GM13976 (cell line): ENCODE results near the gene PCBP3.

Source experiments
- DNase-seq: peaks from one replicate; pipeline ENCODE4 v3.0.0; 2012; ENCODE audit warnings: low spot score
- in situ Hi-C: fragments of 300-500 bp; cut with MboI; formaldehyde crosslinking; loops from one replicate; pipeline ENCODE4 v1.12.0; 2022; ENCODE audit warnings: low sequenced_read_pairs, mixed read lengths, inconsistent platforms; ENCODE audit not compliant: unreplicated experiment
- TF ChIP-seq, protein P1 (sequence below): IDR thresholded peaks from 2 replicates; pipeline ENCODE4 v1.5.1; 2012; ENCODE audit warnings: borderline replicate concordance, mild to moderate bottlenecking; ENCODE audit not compliant: insufficient read depth; ENCODE audit errors: extremely low read depth, missing control alignments, control extremely low read depth

The PCBP3 gene

DNA sequence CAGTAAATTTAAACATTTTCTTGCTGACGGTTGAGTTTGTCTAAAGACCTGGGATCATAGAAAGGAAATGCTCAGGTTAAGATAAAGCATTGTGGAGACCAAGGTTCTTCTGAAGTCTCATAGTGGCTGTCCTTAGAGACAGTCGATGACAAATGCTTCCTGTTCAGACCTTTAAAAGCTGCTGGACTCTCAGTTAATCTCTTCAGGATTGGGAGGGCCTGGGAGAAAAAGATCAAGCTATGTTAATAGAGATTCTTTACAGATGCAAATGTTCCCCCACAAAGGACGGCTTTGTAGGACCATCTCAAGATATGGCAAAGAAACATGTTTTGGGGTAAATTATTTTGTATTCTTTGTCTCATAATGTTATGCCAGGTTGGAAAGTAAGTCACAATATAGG lies 213.4 kb downstream of the PCBP3 start:
- no peak for DNase-seq
- TF ChIP-seq, protein P1, sequence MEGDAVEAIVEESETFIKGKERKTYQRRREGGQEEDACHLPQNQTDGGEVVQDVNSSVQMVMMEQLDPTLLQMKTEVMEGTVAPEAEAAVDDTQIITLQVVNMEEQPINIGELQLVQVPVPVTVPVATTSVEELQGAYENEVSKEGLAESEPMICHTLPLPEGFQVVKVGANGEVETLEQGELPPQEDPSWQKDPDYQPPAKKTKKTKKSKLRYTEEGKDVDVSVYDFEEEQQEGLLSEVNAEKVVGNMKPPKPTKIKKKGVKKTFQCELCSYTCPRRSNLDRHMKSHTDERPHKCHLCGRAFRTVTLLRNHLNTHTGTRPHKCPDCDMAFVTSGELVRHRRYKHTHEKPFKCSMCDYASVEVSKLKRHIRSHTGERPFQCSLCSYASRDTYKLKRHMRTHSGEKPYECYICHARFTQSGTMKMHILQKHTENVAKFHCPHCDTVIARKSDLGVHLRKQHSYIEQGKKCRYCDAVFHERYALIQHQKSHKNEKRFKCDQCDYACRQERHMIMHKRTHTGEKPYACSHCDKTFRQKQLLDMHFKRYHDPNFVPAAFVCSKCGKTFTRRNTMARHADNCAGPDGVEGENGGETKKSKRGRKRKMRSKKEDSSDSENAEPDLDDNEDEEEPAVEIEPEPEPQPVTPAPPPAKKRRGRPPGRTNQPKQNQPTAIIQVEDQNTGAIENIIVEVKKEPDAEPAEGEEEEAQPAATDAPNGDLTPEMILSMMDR: no peak
- in situ Hi-C loops: no loop called here

DNA sequence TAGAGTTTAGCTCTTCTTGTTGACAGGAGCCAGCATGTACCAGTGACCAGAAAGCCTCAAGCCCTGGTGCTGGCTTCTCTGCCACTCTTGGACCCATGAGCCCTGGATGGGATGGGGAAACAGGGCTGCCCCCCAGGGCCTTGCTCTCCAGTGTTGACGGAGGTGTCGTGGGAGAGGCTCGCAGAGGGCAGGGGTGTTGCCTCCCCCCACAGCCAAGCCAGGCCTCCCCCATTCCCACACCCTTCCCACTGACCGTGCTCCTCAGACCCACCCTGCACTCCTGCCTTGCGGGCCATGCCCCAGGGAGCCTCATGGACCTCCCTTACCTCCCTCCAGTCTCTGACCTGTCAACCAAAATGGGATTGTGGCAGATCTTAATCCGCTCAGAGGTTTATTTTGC lies 214.2 kb downstream of the PCBP3 start:
- DNase-seq: no peak
- TF ChIP-seq, protein P1: no peak
- in situ Hi-C loops: no loop called here

DNA sequence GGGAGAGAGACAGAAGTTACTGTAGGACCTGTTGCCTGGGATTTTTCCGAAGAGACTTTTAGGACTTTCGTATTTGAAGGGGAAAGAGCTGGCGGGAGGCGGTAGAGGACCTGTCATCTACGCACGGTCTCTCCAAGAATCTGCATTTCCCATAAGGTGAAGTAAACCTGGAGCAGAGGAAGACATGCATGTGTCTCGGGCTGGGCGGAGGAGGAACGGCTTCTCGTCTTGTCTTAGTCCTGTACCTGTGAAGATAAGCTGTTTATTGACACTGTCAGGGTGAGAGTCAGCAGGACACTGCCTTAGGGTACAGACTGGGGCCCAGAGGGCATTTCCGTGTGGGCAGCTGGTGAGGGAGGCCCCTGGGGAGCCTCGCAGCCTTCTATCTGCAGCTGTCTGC lies 214.7 kb downstream of the PCBP3 start:
- in situ Hi-C loops: no loop called here
- TF ChIP-seq, protein P1: no peak
- no peak for DNase-seq

DNA sequence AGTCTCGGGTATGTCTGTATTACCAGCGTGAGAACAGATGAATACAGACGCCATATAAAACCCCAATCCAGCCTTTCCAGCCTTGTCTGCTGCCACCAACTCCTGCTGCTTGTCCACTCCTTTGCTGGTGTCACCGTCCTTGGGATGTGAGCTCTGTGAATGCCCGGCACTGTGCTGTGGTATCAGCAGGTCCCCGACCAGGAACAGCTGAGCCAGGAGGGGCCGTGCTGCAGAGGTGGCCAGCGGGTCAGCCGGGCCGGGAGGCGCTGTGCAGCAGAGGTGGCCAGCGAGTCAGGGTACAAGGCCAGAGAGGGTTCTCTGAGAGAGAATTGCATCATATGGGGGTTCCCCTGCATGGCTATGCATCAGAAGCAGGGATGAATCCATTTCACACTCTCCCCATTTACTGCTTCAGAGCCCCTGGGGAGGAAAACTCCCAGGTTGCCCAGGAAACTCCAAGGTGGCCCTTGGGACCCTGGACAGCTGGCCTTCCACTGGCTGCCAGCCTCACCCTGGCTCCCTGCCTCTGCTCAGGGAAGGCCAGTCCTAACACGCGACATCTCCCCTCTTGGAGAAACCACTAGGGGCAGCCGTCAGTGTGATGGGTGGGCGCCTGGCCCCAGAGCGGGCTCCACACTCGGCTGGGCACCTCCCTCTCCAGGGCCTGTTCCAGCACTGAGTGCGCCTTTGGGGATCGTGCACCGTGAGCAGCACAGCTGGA lies 215.7 kb downstream of the PCBP3 start:
- in situ Hi-C loops: no loop called here
- DNase-seq: no peak
- TF ChIP-seq, protein P1: no peak

DNA sequence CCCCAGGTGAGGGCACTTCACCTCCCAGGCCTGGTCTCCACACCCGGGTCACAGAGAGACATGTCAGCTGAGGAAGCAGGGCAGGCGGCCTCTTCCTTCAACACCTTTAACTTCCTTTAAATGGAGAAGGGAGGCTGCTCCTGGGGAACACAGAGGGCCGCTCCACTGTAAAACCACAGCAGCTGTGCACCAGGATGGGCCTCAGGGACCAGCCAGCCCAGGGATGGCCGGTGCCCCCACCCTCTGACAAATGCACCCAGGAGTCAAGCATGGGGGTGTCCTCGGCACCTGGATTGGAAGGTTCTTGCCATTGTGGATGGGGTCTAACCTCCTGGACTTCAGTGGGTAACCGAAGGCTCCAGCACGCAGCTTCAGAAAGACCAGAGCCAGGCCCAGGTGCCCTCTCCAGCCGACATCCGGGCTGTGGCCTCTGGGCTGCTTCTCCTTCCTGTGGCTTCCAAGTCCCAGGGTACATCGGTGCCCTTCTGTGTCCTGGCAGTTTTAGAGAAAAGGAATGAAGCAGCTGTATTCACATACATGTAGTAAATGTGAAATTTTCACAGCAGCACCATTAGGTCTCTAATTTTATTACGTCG lies 216.3 kb downstream of the PCBP3 start:
- TF ChIP-seq, protein P1: no peak
- no peak for DNase-seq
- in situ Hi-C loops: no loop called here

DNA sequence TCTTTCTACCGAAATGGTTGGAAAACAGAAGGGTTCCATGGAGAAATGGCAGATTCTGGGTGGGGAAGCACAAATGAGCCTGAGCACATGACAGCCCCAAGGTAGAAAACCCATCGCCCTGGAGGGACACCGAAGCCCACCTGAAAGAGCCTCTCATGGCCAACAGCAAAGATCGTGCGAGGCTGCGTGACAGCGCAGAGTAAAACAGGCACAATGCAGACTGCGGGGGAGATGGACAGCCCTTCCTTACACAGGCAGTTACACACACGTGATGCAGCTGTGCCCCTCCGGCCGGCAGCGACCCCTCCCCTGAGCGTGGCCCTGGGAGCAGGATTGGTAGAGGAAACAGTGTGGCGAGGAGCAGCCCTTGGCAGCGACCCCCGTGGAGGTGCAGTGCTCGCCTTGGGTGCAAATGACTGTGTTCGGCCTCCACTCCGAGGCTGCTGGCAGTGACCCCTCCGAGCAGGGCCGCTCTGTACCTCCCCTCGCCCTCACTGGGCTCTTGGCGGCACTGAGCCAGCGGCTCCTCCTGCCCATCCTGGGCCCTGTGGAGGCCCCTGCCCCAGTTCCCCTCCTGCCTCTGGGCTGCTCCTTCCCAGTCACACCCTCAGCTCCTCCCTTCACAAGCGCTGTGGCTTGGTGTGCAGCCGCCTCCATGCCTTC lies 217.1 kb downstream of the PCBP3 start:
- in situ Hi-C loops: no loop called here
- no peak for DNase-seq
- TF ChIP-seq, protein P1: no peak
